Fibroblast of peridontal ligament (primary cell): ENCODE measurements around the gene MYO3B.
"Not testable (repeated sequence)": the region's sequence is repeated elsewhere in the genome, so short reads cannot be mapped to it uniquely, and the experiment has no call there.

ENCODE experiments used
- DNase-seq: peaks from one replicate; pipeline ENCODE4 v3.0.0-alpha.2; 2010; ENCODE audit errors: extremely low read depth

The MYO3B gene

GRCh38 chr2:170509452-170510193 is 331.7 kb downstream of the MYO3B start:
- no peak for DNase-seq

DNA sequence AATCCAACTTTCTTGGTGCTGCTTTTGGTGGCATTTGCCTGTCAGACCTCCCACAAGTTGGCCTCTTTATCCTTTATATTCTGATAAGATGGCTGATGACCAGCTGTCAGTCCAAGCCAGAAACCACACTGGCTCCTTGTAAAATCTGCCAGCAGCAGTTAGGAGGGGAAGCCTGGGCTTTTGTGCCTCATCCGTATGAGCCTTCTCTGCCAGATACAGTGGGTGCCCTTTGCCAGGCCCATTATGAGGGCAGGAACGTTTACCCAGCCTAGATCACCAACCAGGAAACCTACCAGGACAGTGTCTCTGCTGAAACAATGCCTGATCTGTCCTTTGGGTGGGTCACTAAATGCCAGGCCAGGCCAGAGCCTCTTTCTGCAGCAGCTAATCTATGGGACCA is 334.3 kb downstream of the MYO3B start:
- no peak for DNase-seq

- DNase-seq = no peak
These were observed 336.2 kb downstream of the MYO3B start for GRCh38 chr2:170514140-170514539.

DNA sequence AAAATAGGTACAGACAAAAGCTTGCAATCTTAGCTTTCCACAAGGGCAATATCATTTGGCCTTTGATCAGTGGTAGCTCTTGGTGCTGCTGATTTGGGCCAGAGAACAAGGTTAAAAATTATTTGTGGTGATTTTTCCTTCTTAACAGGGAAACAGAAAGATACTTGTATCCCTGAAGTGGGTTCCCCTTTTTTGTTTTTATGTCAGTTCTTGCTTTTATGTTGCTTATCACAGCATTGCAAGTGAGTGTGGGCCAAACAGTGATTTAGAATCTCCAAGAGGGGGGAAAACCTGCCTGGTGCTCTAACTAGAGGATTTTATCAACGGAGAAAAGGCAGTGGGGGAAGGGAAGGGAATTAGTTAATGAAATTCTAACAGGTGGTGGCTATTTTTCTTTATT is 339.6 kb downstream of the MYO3B start:
- no peak for DNase-seq

DNA sequence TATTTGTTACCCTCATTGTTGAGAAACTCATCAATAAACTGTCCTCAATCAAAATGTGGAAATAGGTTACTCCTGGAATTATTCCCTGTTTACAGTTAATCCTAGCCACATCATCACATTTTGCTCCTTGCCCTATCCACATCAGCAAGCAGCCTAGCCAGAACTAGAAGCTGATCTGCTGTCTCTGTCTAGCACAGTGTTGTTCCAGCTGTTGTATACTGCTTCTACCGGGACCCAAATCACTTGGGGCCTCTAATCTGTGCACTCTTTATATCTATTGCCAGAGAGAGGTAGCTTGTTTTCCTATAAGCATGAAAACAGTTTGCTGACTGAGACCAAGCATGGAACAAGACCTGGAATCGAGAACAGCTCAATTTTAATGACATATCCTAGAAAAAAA is 341.0 kb downstream of the MYO3B start:
- DNase-seq = no peak

DNA sequence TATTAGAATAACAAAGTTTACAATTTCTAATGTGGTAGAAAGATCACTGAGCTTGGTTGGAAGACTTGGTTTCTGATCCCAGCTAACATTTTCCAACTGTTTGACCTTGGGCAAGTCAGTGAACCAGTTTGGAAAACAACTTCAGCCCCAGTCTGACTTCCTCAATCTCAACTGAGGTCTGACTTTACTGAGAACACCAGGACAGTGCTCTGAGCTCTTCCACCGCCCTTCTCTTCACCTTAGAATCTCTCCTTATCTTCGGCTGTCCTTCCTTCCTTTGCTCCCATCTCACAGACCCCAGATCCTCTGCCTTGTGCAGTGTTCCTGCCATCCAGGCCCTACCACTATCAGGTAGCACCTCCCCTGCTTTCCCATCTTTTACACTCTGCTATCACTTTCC is 343.4 kb downstream of the MYO3B start:
- DNase-seq = no peak

- no peak for DNase-seq
These were observed 345.6 kb downstream of the MYO3B start for GRCh38 chr2:170523506-170523905.

DNA sequence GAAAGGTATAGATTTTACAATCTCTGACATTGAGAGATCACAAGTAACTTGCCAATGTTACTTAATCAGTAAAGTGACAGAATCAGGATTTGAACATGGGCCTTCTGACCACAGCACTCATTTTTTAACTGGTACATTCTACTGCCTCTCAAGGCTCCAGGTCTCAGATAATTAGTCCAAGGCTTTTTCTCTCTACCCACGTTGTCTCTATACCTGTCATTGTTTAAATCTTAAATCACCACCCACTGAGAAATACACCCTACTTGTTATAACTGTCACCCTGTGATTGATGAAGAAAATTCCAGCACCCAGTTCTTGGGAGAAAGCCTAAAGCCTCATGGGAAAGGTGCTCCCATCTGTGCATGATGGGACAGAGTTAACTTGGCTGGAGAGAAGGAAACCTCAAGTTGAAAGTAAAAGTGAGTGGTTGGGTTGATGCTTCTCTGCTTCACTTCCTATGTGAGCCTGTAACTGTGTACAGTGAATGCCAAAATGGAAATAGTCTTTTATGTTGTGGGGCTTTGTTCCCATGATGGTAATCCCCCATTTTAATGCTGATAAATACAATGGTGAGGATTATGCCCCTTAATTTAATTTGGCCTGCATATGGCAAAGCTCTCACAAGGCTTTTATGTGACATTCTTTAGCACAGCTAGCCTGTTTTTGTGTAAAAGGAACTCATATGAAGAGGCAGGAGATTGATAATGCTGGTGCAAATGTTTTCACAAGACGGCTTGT is 347.1 kb downstream of the MYO3B start:
- DNase-seq = no peak

- peak; percentile 89 for DNase-seq
These were observed 347.6 kb downstream of the MYO3B start for GRCh38 chr2:170525566-170525900.

DNA sequence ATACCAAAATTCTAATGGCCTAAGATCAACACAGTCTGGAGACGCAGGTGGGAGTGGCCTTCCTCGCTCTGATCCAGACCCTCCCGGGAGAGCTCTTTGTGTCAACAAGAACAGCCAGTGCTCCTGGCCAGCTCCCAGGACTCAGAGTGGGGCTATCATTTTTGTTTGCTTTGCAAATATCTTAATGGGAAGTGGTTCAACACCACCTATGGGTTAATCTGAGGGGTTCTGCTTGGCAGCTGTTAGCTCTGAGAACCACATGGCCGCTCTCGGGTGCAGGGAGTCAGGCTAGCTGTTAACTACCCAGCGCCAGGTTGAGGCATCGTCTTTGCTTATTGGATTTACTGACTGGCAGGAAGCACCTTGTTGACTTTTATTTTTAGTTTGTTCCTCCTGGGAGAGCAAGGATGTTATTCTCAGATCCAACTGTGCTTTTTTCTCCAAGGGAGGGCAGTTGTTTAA is 352.4 kb downstream of the MYO3B start:
- DNase-seq = peak; percentile 17

DNA sequence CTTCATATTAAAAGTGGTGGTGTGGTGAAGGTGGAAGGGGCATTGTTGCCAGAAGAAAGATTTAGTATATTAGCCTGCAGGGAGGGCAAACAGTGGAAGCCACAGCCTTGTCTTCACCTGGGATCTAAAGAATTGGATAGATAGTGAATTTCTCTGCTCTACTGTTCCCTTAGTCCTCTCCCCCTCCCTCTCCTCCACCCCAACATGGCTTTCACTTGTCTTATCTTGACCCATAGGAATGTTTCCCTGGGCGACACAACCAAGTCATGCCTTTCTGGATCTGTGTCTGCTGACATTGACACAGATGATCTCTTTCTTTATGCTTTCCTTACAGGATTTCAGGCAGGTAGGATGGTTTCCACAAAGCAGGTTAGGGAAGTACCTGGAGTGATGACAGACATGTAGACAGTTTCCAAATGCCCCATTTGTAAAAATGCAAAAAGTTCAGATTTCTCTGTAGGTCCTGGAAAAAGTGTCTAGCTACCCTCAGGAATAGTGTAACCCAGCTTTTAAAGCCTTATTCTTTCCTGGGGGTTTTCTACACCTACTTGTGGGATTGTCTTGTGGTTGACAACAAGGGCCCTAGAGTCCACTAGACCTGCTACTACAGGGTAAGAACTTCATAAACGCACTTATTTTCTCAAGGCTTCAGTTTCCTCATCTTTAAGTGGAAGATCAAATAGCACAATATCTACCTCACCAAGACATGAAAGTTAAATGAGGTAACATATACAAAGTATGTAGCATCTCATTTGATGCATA is 353.0 kb downstream of the MYO3B start:
- DNase-seq = no peak

DNA sequence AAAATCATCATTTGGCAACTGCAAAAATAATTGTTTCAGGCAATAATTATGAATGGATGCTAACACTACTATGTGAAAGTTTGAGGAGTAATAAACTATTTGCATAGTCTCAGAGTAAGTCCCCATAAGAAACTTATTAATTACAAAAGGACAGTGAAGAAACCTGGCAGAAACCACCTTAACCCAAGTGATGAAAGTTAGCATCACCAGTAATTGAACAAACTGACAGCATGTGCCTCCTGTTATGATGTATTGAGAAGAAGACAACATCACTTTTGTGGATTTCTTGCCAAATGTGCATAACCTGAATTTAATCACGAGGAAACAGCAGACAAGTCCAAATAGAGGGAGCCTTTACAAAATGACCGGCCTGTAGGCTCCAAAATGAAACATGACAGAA is 353.9 kb downstream of the MYO3B start:
- DNase-seq = no peak

DNA sequence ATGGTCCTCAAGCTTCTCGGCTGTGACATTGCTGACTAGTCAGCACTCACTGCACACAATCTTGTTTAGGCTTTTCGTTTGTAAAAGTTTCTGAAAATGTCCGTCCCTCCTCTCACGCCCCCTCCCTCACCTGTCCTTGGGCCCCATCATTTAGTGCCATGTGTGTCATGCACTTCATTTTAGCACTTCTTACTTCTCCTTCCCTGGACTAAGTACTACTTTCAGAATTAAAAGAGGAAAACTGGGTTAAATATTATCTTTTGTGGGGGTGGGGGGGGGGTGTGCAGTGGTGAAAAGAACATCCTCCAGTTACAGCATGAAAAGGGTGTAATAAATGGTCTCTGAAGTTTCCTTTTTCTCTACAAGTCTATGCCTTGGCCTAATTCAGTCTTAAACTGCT is 355.2 kb downstream of the MYO3B start:
- DNase-seq = no peak

- no peak for DNase-seq
These were observed 357.6 kb downstream of the MYO3B start for GRCh38 chr2:170535552-170535951.

DNA sequence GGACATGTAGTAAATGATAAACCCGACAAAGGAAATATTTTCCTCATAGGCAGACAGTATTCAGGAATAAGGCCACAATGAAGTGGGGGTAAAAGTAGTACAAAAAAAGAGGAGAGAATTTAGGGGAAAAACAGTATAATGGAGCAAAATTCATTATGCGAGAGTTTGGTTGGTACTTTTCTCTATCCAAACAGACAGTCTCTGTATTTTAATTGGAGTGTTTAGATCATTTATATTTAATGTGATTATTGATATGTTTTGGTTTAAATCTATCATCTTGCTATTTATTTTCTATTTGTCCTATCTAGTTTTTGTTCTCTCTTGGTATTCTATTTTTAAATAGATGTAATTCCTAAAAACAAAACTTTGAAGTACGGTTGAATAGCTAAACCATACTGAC is 366.9 kb downstream of the MYO3B start:
- DNase-seq = no peak

DNA sequence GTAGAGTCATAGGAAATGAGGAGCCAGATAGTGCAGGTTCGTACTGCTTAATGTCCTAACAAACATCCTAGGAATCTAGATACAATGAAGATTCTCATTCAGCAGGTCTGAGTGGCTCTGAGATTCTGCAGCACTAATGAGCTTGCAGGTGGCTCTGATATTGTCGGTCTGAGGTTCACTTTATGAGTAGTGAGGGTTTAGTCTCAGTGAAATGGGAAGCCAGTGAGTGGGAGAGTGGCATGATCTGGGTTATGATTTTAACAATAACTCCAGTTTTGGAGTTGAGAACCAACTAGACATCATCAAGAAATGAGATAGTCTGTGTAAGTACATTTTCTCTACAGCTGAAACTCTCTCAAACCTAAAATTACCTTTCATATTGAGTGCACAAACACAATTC is 370.4 kb downstream of the MYO3B start:
- DNase-seq = no peak

GRCh38 chr2:170550501-170550900 is 372.6 kb downstream of the MYO3B start:
- no peak for DNase-seq

GRCh38 chr2:170551899-170552298 is 374.0 kb downstream of the MYO3B start:
- not testable (repeated sequence) for DNase-seq

GRCh38 chr2:170553748-170554147 is 375.8 kb downstream of the MYO3B start:
- no peak for DNase-seq

DNA sequence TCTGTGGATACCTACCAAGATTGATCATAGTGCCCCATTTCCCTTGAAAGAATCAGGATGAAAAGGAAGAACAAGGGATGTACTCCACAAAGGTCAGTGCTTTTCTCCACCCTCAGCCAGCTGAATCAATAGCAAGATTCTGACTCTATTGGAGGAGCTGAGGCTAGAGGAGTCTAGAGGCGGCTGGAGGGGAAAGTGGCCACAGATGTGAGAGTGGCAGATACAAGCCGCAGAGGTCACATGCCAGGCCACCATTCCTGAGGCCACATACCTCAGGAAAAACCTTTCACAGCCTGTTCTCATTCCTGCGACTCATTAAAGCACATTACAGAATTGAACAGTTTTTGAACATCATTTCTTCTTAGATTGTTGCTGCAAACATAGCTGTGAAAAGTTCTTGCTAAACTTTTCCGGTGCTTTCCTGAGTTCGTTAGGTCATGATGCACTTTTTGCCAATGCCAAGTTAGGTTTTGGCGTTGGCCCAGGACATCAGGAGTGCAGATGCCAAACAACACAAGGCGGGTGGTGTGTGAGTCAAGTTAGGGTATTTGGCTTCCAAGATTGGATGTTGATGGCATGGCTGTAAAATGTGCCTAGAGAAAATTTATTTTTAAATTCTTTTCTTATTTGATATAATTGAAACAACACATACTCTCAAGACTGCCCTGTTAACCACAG is 376.5 kb downstream of the MYO3B start:
- DNase-seq = peak; percentile 63

DNA sequence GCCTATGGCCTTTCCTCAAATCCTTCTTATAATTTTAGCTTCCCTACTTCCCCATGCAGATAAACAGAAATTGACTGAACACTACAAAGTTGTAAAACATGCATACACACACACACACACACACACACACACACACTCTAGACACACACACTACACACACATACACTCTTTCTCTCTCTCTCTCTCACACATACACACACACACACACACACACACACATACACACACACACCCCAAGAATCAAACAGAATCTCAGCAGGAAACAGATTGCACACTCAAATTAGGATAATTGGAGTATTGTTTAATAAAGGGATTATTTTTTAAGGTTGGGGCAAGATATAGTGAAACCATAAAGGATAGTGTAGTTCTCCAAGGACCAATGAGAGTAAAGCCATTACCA is 385.0 kb downstream of the MYO3B start:
- DNase-seq = no peak

- no peak for DNase-seq
These were observed 385.5 kb downstream of the MYO3B start for GRCh38 chr2:170563401-170563800.
